C1 segment of cervical spinal cord (tissue), 14 donors: ENCODE measurements around the gene ETV7.

Experiments
- DNase-seq, 14 donors: peaks; one replicate each; lab custom pipeline; 2025; lab: John Stamatoyannopoulos, UW

ETV7 gene

DNA sequence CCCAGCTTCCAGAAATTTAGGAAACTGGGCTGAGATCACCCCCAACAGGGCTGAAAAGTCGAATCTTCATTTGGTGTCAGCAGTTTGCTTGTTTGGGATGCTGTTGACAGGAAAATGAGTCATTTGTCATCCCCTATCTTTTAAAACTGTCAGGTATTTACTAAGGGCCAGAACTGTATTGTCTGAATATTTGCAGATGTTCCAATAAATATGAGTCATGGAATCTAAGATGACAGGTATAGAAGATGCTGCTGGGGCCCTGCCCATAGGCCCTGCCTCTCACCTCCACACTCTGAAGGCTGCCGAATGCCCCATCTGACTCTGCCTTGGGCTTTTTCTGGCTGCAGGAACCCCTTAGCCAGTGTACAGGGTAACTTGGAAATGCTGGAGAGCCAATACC lies 3.9 kb downstream of the ETV7 start:
- no peak for DNase-seq

DNA sequence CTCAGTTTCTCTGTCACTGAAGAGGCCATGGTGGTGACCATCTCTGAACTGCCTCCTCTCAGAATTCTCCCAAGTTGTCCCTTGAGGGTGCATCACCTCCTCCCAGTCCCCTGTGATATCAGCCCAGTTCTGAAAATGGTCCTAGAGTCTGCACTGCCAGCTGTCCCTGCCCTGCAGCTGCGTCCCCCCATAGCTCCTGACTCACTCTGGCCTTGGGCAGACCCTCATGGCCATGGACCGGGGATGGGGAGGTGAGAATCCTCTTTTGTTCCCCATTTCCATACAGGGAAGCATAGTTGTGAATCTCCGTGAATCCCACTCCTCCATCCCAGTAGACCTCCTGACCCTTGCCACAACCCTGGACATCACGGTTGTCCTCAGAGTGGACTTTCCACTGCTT lies 4.5 kb downstream of the ETV7 start:
- no peak for DNase-seq

DNA sequence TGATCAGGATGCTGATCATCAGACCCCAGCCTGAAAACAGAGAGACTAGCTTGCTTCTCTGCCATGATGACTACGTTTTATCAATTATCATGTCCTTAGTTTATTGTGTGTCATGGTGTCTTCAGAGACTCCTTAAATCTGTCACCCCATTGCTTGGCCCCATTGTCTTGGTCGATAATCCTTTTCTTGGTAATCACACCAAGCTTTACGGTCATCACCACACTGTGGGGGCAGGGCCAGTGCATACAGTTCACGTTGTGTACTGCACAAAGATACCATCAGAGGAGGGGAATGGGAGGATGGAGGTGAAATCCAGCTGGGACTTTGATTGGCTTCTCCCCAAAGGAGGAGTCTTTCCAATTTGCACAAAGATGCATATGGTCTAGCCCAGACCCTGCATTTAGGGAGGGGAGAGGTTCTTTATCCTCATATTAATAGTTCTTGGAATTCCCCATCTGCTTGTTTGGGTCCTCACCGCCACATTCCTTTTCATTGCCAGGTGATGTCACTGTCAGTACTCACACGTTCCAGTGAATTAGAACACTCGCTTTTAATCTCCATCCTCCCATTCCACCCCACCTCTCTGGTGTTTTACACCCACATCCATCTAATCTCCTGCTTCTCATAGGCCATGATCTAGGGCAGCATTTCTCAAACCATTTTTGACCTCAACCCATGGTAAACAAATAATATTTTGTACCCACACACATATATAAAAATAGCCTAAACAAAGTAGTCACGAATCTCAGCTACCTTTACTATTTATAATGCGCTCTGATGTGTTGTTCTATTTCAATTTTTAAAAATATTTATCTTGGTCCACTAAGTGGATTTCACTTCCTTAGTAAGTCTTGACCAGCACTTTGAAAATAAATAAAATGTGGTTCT lies 5.7 kb downstream of the ETV7 start:
- DNase-seq, result no peak

DNA sequence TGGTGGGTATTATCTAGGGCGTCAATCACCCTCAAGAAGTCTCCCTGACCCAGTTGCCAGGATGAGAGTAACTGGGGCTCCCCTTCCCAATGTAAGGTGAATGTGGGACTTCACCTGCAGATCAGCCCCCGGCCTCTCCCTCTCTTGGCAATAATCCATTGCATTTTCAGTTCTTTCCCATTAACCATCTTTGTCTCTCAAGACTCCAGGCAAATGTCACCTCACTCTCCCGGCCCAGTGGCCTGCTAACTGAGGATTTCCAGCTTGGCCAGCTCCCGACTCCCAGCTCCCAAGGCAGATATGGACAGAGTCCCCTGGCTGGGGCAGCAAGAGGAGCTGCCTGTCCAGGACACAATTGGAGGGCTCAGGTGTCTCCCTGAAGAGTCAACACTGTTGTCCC lies 7.3 kb downstream of the ETV7 start:
- DNase-seq, result no peak

DNA sequence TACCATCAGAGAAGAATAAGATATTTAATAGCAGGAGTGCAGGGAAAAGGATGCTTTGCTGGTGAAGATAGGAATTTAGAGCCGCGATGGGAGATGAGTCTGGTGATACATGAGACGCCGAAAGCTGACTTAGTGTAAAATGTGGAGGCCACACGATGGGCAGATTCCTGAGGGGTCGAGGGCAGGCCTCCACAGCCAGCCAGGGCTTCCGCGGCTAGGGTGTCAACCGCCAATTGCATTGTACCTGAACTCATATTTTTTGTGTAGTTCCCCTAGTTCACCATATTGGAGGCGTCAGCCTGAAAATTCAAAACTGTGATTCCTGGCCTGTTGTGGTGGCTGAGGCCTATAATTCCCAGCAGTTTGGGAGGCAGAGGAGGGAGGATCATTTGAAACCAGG lies 8.5 kb downstream of the ETV7 start:
- DNase-seq, result no peak

DNA sequence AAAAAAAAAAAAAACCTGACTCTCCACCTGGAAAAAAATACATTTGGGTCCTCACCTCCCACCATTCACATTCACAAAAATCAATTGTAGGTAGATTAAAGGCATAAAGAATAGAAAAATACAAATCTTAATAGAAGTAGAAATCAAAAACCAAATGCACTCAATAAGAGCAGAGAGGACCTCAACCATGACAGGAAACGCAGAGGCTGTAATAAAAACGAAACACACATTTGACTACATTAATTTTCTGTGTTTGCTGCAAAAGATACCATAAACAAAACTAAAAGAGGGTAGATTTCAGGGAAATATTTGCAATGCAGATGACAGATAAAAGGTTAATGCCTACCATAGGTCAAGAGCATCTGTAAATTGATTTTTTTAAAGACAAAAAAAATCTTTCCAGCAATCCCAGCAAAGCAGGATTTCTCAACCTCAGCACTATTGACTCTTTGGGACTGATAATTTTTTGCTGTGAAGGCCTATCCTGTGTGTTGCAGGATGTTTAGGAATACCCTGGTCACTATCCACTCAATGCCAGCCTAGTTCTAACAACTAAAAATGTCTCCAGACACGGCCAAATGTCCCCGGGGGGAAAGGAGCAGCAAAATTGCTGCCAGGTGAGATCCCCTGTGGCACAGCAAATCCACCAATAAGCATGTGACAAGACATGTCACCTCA lies 9.1 kb downstream of the ETV7 start:
- DNase-seq, result no peak

DNA sequence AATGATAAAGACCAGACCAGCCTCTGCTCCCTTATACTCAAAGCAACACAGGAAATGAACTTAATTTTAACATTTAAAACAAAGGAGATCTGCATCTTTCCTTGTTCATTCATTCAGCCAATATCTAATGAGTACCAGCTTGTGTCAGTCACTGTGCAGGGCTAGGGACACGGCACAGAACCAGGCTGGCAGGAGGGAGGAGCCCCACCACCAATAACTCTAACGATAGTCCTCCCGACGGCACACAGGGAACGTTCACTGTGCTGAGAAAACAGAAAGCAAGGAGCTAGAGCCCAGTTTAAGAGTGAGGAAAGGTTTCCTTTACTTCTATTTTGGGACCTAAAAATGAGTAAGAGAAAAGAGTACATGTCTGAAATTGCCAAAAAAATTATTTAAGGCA lies 9.9 kb downstream of the ETV7 start:
- no peak for DNase-seq

DNA sequence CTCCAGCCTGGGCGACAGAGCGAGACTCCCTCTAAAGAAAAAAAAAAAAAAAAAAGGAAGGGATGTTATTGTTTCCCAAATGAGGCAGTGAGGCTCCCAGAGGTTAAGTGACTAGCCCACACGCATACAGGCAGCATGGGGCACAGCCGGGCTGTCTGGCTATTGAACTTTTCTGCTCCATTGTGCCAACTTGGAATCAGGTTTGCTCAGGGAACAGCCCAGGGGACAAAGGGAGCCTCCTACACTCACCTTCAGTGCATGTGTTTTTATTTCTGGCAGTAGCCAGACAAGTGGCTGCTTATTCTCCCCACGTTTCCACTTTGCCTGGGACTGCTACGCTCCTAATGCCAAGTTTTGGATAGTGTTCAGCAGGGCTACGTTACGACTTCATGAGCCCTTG lies 10.7 kb downstream of the ETV7 start:
- no peak for DNase-seq

DNA sequence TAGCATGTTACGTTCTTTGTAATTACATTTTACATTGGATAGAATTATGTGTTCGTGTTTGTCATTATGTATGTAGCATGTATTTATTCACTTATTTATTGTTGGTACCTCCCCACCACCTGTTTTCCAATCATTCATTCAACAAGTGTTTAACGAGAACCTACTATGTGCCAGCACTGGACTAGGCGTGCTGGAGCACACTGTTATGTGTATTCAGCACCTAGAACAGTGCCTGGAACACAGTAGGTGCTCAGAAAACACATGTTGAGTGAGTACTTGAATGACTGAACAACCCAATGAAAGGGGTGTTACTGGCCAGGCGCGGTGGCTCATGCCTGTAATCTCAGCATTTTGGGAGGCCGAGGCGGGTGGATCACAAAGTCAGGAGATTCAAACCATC lies 11.3 kb downstream of the ETV7 start:
- no peak for DNase-seq

DNA sequence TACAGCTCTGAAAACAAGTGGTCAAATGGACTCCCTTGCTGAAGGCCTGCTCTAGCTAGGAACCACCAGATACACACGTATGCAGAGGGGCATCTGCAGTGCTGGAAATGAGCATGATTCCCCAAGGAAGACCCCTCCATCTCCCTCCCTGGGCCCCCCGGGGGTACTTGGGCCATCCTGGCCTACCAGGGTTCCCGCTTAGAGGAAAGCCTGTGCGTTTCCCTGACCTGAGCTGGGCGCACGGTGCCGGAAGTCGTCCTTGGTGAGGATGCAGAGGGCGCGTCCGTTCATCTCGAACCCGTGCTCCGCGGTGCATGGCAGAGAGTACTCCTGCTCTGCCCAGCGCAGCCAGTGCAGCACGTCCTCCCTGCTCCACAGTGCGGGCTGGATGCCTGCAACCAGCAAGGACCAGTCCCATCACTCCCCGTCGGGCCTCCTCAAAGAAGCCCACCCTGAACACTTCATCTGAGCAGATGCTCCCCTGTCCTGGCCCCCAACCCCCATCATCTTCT lies 11.8 kb downstream of the ETV7 start:
- DNase-seq, result no peak

DNA sequence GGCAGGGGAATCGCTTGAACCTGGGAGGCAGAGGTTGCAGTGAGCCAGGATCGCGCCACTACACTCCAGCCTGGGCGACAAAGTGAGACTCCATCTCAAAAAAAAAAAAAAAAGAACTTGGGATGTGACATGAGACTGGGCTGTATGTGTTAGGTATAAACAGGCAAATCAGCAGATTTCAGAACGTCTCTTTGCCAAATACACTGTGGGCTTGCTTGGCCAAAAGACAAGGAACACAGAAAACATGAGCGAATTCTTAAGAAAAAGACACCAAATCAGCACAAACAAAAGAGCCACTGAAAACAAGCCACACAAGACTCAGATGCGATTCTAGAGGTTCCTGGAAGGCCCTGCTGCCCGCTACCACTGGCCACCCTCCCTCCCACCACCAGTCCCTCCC lies 12.5 kb downstream of the ETV7 start:
- DNase-seq, result no peak

DNA sequence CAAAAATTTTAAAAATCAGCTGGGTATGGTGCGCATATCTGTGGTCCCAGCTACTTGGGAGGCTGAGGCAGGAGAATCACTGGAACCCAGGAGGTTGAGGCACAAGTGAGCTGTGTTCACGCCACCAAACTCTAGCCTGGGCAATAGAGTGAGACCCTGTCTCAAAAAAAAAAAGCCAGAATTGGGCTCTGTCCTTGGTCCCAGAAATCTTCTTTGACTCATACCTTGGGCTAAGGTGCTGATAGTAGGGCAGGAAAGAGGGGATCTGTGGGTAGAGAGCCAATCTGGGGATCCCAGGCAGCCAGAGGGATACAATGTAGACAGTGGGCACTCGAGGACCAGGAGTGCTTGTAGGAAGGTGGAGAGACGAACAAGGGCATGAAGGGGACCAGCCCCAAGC lies 13.3 kb downstream of the ETV7 start:
- DNase-seq, result no peak

DNA sequence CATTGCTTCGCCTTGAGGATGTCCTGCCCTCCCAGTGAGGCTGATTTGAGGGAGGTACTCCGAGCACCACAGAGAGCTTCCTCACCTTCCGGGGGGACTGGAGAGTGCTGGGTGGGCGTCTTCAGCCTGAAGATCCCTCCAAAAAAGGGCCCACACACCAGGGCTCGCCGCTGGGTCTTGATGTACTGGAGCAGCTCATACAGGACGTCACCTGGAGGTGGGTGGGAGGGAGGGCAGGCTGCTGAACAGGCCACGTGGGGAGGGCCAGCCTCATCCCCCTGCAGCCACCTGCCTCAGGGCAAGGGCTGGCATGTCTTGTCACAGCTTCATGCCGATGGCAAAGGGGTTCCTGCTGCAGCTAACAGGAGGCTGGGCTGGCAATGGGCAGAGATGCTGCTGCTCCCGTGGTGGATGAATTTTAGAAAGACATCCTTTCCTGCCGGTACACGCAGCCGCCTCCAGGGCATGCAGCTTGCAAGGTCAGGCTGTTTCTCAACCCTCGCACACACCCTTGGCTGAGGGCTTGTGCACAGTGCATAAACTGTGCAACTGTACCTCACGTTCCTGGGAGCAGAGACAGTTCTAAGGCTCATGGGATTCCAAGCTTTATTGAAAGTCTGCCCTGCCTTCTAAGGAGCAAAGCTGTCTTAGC lies 14.0 kb downstream of the ETV7 start:
- DNase-seq, result no peak

DNA sequence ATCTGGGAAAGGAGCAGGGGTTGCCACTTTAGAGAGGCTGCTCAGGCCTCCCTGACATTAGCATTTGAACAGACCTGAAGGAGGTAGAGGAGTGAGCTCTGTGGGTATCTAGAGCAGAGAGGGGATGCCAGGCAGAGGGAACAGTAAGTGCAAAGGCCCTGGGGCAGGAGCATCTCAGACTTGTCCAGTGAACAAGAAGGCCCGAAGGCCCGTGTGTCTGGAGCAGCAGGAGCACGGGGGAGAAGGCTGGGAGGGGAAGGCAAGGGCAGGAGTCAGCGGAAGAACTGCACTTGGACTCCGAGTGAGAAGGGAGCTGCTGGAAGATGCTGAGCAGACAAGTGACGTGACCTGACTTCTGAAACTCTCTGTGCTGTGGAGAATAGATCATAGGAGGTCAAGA lies 15.4 kb downstream of the ETV7 start:
- no peak for DNase-seq

DNA sequence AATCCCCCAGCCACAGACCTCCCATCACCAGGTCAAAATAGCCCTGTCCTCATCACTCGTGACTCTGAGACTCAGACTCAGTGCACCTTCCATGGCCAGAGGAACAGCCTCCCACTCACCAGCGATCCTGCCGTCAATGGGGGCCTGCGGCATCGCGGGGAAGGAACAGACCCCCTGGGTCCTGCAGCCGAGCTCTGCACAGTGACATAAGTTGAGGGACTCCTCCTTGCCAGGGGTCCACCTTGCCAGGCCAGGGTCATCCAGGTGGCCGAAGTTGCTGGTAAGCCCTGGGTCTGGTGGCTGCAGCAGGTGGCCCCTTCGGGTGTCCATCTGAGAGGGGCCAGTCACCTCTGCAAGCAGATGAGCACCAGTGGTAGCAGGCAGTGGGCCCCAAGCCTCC lies 16.3 kb downstream of the ETV7 start:
- no peak for DNase-seq

DNA sequence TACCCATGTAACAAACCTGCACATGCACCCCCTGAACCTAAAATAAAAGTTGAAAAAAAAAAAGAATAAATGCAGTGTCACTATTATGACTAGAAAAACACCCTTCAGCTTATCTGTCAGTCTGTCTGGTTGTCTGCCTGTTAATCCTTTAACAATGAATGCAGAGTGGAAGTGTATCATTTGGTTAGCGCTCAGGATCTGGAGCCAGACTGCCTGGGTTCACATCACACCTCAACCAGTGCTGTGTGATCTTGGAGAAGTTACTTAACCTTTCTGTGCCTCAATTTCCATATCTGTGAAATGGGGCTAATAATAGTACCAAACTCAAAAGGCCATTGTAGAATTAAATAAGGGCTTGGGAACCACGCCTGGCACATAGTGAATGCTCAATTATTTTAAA lies 16.8 kb downstream of the ETV7 start:
- DNase-seq, result no peak

DNA sequence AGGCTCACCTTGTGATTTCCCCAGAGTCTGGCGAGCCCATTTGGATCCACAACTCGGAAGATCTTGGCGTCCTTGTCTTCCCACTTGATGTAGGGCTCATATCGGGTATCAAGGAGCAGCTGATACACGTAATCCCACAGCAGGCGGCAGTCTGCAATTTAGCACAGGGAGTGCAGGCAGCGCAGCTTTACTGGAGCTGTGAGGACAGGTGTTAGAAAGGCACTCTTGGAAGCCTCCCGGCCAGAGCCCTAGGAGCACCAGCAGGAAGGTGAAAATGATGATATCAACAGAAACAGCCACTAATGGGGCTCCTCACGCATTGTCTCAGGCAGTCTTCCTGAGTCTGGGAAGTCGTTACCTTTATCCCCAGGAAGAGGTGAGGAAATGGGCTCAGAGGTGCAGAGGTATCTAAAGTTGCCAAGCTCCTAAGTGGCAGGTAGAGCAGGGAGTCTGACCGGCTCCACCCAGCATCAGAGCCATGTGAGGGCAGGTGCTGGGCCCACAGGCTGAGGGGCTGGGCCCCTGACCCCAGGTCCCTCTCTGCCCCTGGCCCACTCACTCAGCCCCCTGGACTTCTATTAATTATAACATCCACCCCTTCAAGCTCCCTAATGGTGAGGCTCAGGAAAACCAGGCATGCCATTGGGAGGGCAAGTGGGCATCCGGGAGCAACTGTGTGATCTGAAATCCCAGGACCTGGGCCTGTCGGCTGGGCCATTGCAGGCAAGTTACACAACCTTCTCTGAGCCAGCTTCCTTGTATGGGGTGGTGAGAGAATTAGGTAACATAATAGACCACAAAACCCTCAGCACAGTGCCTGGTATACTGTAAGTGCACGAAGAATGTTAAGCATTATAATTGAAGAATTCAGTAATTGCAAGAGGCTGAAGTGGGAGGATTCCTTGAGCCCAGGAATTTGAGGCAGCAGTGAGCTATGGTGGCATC lies 18.3 kb downstream of the ETV7 start:
- no peak for DNase-seq

DNA sequence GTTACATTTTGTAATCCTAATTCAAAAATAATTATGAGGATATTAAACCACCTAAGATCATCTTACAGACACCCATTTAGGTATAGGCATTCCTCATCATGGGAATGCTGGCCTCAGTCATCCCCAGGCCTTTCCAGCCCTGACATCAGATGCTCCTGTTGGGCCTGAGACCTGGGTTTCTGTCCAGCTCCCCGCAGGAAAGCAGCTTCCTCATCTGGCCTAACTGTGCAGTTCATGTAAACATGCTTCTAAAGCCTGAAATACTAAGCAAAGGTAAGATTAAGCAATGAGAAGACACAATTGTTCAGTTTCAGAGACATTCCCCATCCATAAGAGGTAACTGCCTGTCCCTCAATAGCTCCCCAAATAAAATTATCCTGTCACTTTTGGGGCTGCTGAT lies 19.0 kb downstream of the ETV7 start:
- DNase-seq, result no peak

DNA sequence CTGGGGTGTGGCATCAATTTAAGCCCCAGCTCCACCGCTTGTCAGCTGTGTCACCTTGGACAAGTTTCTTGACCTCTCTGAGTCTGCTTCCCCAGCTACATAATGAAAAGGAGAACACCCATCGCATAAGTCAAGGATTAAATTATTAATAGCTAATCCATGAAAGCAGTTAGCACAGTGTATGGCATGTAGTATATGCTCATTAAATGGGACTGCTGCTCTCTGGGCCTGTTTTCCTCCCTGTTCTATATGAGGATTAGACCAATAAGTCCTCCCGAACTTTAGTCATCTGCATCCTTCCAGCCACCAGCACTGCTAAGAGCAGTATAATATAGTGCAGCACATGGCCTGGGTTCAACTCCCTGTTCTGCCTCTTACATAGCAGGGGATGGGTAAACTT lies 19.7 kb downstream of the ETV7 start:
- no peak for DNase-seq

DNA sequence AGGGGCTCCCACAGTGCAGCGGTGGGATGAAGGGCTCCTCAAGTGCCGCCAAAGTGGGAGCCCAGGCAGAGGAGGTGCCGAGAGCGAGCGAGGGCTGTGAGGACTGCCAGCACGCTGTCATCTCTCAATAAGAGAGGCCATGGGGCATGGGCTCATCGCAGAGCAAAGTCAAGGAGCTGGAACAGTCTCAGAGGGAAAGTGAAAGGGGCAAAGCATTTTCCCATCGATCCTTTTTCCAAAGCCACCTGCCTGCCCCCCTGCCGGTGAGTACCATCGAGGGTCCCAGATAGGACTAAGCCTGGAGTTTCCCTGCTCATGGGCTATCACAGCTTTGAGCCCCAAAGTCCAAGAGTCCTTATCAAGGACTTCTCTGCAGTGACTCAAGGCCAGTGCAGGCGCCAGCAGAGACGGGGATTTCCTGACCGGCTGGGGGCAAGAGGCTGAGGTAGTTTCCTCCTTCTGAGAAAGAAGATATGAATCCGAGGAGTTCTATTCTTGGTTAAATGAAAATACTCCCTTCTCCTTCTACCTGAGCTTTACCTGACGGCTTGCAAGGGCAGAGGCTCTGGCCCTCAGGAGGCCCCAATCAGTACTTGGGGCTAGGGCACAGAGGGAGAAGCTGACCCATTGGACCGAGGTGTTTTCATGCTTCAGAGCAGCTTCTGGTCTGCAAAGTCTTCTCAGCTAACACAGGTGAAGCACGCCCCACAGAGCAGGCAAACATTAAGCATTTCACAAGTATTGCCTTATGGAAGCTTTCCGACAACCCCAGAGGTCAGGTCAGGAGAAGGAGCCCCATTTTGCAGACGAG lies 22.6 kb downstream of the ETV7 start:
- DNase-seq, result no peak
